RCC 7860 (cell line): ENCODE results near the gene PLA2G7.

Experiments
- DNase-seq: peaks from one replicate; pipeline ENCODE4 v3.0.0-alpha.2; 2015; ENCODE audit warnings: low spot score
- FAIRE-seq: peaks from 2 replicates; lab custom pipeline; 2012; peaks lifted over from hg19 to GRCh38; lab: Jason Lieb, UNC

PLA2G7 gene

GRCh38 chr6:46690141-46690755 lies 44.9 kb downstream of the PLA2G7 start:
- DNase-seq (no peak), FAIRE-seq (no peak)

- no peak for DNase-seq
- no peak for FAIRE-seq
Measured at GRCh38 chr6:46689657-46690056, 45.5 kb downstream of the PLA2G7 start.

GRCh38 chr6:46688966-46689335 lies 46.2 kb downstream of the PLA2G7 start:
- DNase-seq (no peak), FAIRE-seq (no peak)

- FAIRE-seq = no peak
Measured at GRCh38 chr6:46688117-46688965, 46.8 kb downstream of the PLA2G7 start.

GRCh38 chr6:46687619-46688097 lies 47.5 kb downstream of the PLA2G7 start, which contains the start of gene TDRD6:
TDRD6 (plus strand) TSS chr6:46687885; CDS start chr6:46688129, 244 bp downstream.
- FAIRE-seq (no peak), DNase-seq (no peak)

More at GRCh38 chr6:46688117-46688965, 46.8 kb downstream of the PLA2G7 start:
- DNase-seq = no peak

- FAIRE-seq (peak; percentile 27), DNase-seq (peak; percentile 25)
Measured at GRCh38 chr6:46684771-46685170, 50.4 kb downstream of the PLA2G7 start.

GRCh38 chr6:46677314-46677654 lies 57.9 kb downstream of the PLA2G7 start:
- FAIRE-seq (no peak), DNase-seq (no peak)

GRCh38 chr6:46676604-46677313 lies 58.4 kb downstream of the PLA2G7 start:
- FAIRE-seq = no peak

GRCh38 chr6:46674410-46674809 lies 60.8 kb downstream of the PLA2G7 start:
- no peak for DNase-seq
- no peak for FAIRE-seq

More at GRCh38 chr6:46676604-46677313, 58.4 kb downstream of the PLA2G7 start:
- no peak for DNase-seq

GRCh38 chr6:46667377-46667776 lies 67.8 kb downstream of the PLA2G7 start:
- FAIRE-seq = no peak
- DNase-seq = no peak

GRCh38 chr6:46661483-46661882 lies 73.7 kb downstream of the PLA2G7 start:
- no peak for DNase-seq
- FAIRE-seq = no peak

- FAIRE-seq = no peak
- DNase-seq = no peak
Measured at GRCh38 chr6:46657642-46658041, 77.5 kb downstream of the PLA2G7 start.

- no peak for FAIRE-seq
Measured at GRCh38 chr6:46655803-46656202, 79.4 kb downstream of the PLA2G7 start.

More at GRCh38 chr6:46655803-46656202, 79.4 kb downstream of the PLA2G7 start:
- DNase-seq = no peak
